Caco-2 (cell line): ENCODE data around the gene SLC28A1. TPM values are rescaled to one million over a fixed set of nuclear protein-coding genes. Genes with fewer than 3 reads are reported as not detected.
A peak's percentile ranks its signal among the peaks of the same experiment; 100 is the strongest.

Experiments
- BruUV-seq: library from RNA; stranded (reverse); fragments of 400-500 nt; replicated peaks from 2 replicates; lab custom pipeline; 2021; lab: Mats Ljungman, UMichigan
- CTCF ChIA-PET: fragments of 300-600 bp; sonication (Branson Sonifier 250); formaldehyde crosslinking; loops from one replicate; lab custom pipeline; 2022; ENCODE audit warnings: antibody characterized with exemption; lab: Charles Lee
- POLR2A ChIA-PET: fragments of 300-600 bp; sonication (Branson Sonifier 250); formaldehyde crosslinking; loops from one replicate; lab custom pipeline; 2022; ENCODE audit warnings: antibody characterized with exemption; lab: Charles Lee
- DNase-seq, 2 experiments: peaks; one replicate each; pipeline versions ENCODE4 v3.0.0 to v3.0.0-alpha.2; 2020 to 2022
- H3K27me3 ChIP-seq: replicated peaks from 2 replicates; pipeline ENCODE4 v1.6.0; 2011; ENCODE audit warnings: low read length; ENCODE audit not compliant: control insufficient read depth, insufficient read depth
- H3K36me3 ChIP-seq: 2 replicates; pipeline ENCODE4 v1.5.1; 2011; ENCODE audit warnings: low read length; ENCODE audit not compliant: control insufficient read depth, insufficient read depth
- H3K4me1 ChIP-seq: fragments of 250-450 bp; sonication (Bioruptor Pico); 2 replicates; pipeline ENCODE4 v1.5.1; 2020; ENCODE audit warnings: mild to moderate bottlenecking
- H3K4me3 ChIP-seq: 2 replicates; pipeline ENCODE4 v1.5.1; 2011; ENCODE audit warnings: low read depth, mild to moderate bottlenecking, control low read depth, low read length
- H3K9me3 ChIP-seq: fragments of 250-450 bp; sonication (Bioruptor Pico); 2 replicates; pipeline ENCODE4 v1.5.1; 2020; ENCODE audit warnings: mild to moderate bottlenecking, moderate library complexity
- H3K27ac Mint-ChIP-seq: one replicate; pipeline ENCODE4 v1.8.0; 2022; ENCODE audit warnings: mixed read lengths; ENCODE audit not compliant: unreplicated experiment
- H3K27me3 Mint-ChIP-seq: one replicate; pipeline ENCODE4 v1.8.0; 2022; ENCODE audit warnings: mixed read lengths; ENCODE audit not compliant: insufficient read depth, unreplicated experiment
- H3K36me3 Mint-ChIP-seq: one replicate; pipeline ENCODE4 v1.8.0; 2022; ENCODE audit warnings: mild to moderate bottlenecking, mixed read lengths; ENCODE audit not compliant: insufficient read depth, unreplicated experiment
- H3K4me1 Mint-ChIP-seq: one replicate; pipeline ENCODE4 v1.8.0; 2022; ENCODE audit warnings: low read depth, mixed read lengths; ENCODE audit not compliant: unreplicated experiment
- H3K4me3 Mint-ChIP-seq: one replicate; pipeline ENCODE4 v1.8.0; 2022; ENCODE audit warnings: mild to moderate bottlenecking, moderate library complexity, mixed read lengths; ENCODE audit not compliant: unreplicated experiment
- H3K9me3 Mint-ChIP-seq: one replicate; pipeline ENCODE4 v1.8.0; 2022; ENCODE audit warnings: mixed read lengths; ENCODE audit not compliant: unreplicated experiment
- intact Hi-C: fragments of 100-400 bp; cut with micrococcal nuclease; formaldehyde crosslinking; loops from one replicate; pipeline ENCODE4 v1.10.0; 2022; ENCODE audit not compliant: unreplicated experiment
- total RNA-seq: library from RNA; stranded (reverse); gene quantifications from 2 replicates; pipeline ENCODE4 v1.2.3, GENCODE V29; 2022
- TF ChIP-seq, protein P1 (sequence below), 2 experiments: fragments of 200-600 bp in 1 of 2; IDR thresholded peaks; 1 replicate in 1 of 2; 2 replicates in 1 of 2; pipeline versions ENCODE4 v1.5.1 to v1.8.0; 2011 to 2022; ENCODE audit warnings: antibody characterized with exemption in 1 of 2, control low read depth in 1 of 2, inconsistent platforms in 1 of 2, low read depth in 1 of 2, low read length in 1 of 2, mild to moderate bottlenecking in 1 of 2, moderate library complexity in 1 of 2; ENCODE audit not compliant: insufficient read depth in 1 of 2, severe bottlenecking in 1 of 2, unreplicated experiment in 1 of 2

Gene SLC28A1
- total RNA-seq, 1 experiment from 2014 or later: not detected

DNA sequence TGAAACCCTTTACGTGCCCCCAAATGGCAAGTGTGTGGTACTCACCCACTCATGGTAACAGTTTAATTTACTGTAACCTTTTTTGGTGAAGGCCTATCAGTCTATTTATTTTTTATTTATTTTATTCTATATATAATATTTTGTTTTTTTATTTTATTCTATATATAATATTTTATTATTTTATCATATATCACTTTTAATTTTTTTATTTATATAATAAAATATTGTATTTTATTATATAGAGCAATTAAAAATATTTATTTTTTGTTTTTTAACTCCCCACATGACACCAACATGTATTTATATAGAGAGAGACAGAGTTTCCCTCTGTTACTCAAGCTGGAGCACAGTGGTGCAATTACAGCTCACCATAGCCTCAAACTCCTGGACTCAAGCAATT is 41.4 kb downstream of the SLC28A1 start:
- CTCF ChIA-PET: interaction anchor here (1.4 kb wide), 1 partner anchor 48 kb away, joined by 3 read pairs; no protein-coding TSS in a partner anchor
- no peaks in the 10 kb centered on the region for H3K27me3 ChIP-seq
- Mint-ChIP-seq H3K9me3 (no peaks in the 10 kb centered on the region), H3K36me3 (no peaks in the 10 kb centered on the region), H3K4me1 (peaks cover 16% of the 10 kb centered on the region), H3K4me3 (no peak overlapping the region), H3K27me3 (no peaks in the 10 kb centered on the region), H3K27ac (no peak overlapping the region)
- BruUV-seq: no TSS peak
- TF ChIP-seq, protein P1, sequence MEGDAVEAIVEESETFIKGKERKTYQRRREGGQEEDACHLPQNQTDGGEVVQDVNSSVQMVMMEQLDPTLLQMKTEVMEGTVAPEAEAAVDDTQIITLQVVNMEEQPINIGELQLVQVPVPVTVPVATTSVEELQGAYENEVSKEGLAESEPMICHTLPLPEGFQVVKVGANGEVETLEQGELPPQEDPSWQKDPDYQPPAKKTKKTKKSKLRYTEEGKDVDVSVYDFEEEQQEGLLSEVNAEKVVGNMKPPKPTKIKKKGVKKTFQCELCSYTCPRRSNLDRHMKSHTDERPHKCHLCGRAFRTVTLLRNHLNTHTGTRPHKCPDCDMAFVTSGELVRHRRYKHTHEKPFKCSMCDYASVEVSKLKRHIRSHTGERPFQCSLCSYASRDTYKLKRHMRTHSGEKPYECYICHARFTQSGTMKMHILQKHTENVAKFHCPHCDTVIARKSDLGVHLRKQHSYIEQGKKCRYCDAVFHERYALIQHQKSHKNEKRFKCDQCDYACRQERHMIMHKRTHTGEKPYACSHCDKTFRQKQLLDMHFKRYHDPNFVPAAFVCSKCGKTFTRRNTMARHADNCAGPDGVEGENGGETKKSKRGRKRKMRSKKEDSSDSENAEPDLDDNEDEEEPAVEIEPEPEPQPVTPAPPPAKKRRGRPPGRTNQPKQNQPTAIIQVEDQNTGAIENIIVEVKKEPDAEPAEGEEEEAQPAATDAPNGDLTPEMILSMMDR (IDR thresholded peaks at IDR 0.05; ENCODE audit: insufficient read depth in 1 of 2, low read depth in 1 of 2, low read length in 1 of 2, severe bottlenecking in 1 of 2, unreplicated experiment in 1 of 2): no peak
- intact Hi-C loops: loop anchor here (5.0 to 10.0 kb wide), 3 partner anchors 181 to 339 kb away; partner anchors contain the start of genes SEC11A and ZNF592
- no peaks in the 10 kb centered on the region for H3K9me3 ChIP-seq
- peaks cover 42% of the 10 kb centered on the region for H3K4me1 ChIP-seq
- POLR2A ChIA-PET: interaction anchor here (0.5 kb wide), 1 partner anchor 268 kb away, joined by 4 read pairs; the partner anchor contains the start of gene NMB
- no peak overlapping the region for H3K4me3 ChIP-seq
- no peak for DNase-seq
- H3K36me3 ChIP-seq: no peaks in the 10 kb centered on the region

DNA sequence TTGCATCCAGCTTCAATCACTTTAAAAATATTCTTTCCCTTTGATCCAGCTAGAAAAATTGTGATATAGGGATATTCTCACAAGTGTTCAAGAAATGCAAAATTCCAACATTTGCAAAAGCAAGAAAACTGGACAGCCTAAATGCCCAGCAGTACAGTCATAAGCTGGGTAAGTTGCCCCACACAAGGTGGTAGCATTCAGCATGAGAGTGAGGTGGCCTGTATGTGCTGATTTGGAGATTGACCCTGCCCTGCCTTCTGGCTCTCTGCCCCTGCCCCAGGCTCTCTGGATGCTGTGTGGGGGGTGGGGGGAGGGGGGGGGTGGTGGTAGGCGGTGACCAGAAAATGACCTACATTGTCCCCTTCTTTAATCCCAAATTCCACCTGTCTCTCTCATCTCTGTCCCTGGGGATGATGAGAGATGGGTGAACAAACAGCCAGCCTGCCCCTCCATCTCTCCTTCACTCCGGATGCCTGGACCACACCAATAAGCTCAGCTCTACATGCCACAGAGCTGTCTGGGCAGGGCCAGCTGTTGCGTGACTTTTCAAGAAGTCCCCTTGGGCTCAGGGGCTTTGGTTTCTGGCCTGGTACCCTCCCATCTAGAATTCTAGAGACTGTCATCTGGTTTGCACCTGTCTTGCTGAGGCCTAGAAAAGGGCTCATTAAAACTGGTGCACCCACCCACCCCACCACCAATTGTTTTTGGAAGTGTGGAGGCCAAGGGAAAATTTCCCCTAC is 42.2 kb downstream of the SLC28A1 start:
- TF ChIP-seq, protein P1 (IDR thresholded peaks at IDR 0.05; ENCODE audit: insufficient read depth in 1 of 2, low read depth in 1 of 2, low read length in 1 of 2, severe bottlenecking in 1 of 2, unreplicated experiment in 1 of 2): no peak
- H3K36me3 Mint-ChIP-seq: no peaks in the 10 kb centered on the region
- Histone ChIP-seq H3K4me1 (peaks cover 44% of the 10 kb centered on the region), H3K9me3 (no peaks in the 10 kb centered on the region), H3K4me3 (no peak overlapping the region), H3K27me3 (no peaks in the 10 kb centered on the region), H3K36me3 (no peaks in the 10 kb centered on the region)
- DNase-seq: no peak
- peaks cover 16% of the 10 kb centered on the region for H3K4me1 Mint-ChIP-seq
- ChIA-PET POLR2A (interaction anchor here (0.5 kb wide), 1 partner anchor 268 kb away, joined by 4 read pairs; the partner anchor contains the start of gene NMB), CTCF (interaction anchor here (0.7 to 1.4 kb wide), 2 partner anchors 43 to 48 kb away, joined by 3 to 4 read pairs; no protein-coding TSS in a partner anchor)
- H3K9me3 Mint-ChIP-seq: no peaks in the 10 kb centered on the region
- H3K4me3 Mint-ChIP-seq: no peak overlapping the region
- peak overlapping the region; percentile 82 for H3K27ac Mint-ChIP-seq
- no TSS peak for BruUV-seq
- intact Hi-C loops: loop anchor here (5.0 to 10.0 kb wide), 3 partner anchors 182 to 339 kb away; partner anchors contain the start of genes SEC11A and ZNF592
- no peaks in the 10 kb centered on the region for H3K27me3 Mint-ChIP-seq

DNA sequence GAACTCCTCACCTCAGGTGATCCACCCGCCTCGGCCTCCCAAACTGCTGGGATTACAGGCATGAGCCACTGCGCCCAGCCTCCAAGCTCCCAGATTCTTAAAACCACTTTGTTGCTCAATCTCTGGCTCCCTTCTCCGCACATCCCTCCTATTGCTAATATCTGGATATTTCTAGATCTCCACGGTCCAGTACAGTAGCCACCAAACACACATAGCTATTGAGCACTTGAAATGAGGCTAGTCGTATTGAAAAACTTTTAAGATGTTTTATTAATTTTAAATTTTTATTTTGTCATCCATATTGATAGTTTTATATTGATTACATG is 44.3 kb downstream of the SLC28A1 start:
- no TSS peak for BruUV-seq
- no peaks in the 10 kb centered on the region for H3K27me3 Mint-ChIP-seq
- Histone ChIP-seq H3K9me3 (no peaks in the 10 kb centered on the region), H3K4me1 (peaks cover 40% of the 10 kb centered on the region), H3K36me3 (no peaks in the 10 kb centered on the region), H3K4me3 (no peak overlapping the region), H3K27me3 (no peaks in the 10 kb centered on the region)
- TF ChIP-seq, protein P1 (IDR thresholded peaks at IDR 0.05; ENCODE audit: insufficient read depth in 1 of 2, low read depth in 1 of 2, low read length in 1 of 2, severe bottlenecking in 1 of 2, unreplicated experiment in 1 of 2): no peak
- no peak for DNase-seq
- intact Hi-C loops: loop anchor here (1.0 to 10.0 kb wide), 7 partner anchors 65 to 342 kb away; partner anchors contain the start of genes SEC11A, WDR73 and ZNF592
- no peaks in the 10 kb centered on the region for H3K9me3 Mint-ChIP-seq
- no peaks in the 10 kb centered on the region for H3K36me3 Mint-ChIP-seq
- peak overlapping the region; percentile 82 for H3K27ac Mint-ChIP-seq
- no peak overlapping the region for H3K4me3 Mint-ChIP-seq
- peaks cover 16% of the 10 kb centered on the region for H3K4me1 Mint-ChIP-seq
- ChIA-PET POLR2A (no interaction called here), CTCF (interaction anchor here (1.0 to 1.6 kb wide), 9 partner anchors 20 to 291 kb away, joined by 3 to 12 read pairs (median 4); no protein-coding TSS in a partner anchor)
